Loucy (cell line): Measurements from ENCODE around the gene PCBP3.

ENCODE experiments used
- CTCF ChIP-seq: fragments of 200-600 bp; sonication (generic); conservative IDR thresholded peaks from 2 replicates; pipeline ENCODE4 v1.5.1; 2014; ENCODE audit warnings: mild to moderate bottlenecking, antibody characterized with exemption, low read length
- EZH2phosphoT487 ChIP-seq: fragments of 200-600 bp; IDR thresholded peaks from 2 replicates; pipeline ENCODE4 v1.6.1; 2018; ENCODE audit warnings: antibody characterized with exemption, mild to moderate bottlenecking, moderate library complexity, borderline replicate concordance

GRCh38 chr21:45935628-45936027, 292.1 kb downstream of the PCBP3 start:
- TF ChIP-seq CTCF, result no peak
- no peak for TF ChIP-seq EZH2phosphoT487
